Effector memory CD4-positive, alpha-beta T cell (primary cell): ENCODE measurements around the gene CHGA.

Experiments
- DNase-seq, 3 donors: peaks; one replicate each; pipeline ENCODE4 v3.0.0-alpha.2; 2020
- H3K27ac ChIP-seq: 2 replicates; pipeline ENCODE4 v1.7.0; 2013; ENCODE audit warnings: mild to moderate bottlenecking, low read length, moderate library complexity; ENCODE audit not compliant: insufficient read depth, poor library complexity, severe bottlenecking
- H3K27me3 ChIP-seq: replicated peaks from 2 replicates; pipeline ENCODE4 v1.7.0; 2013; ENCODE audit warnings: mild to moderate bottlenecking, low read length; ENCODE audit not compliant: insufficient read depth, control insufficient read depth, poor library complexity, severe bottlenecking
- H3K36me3 ChIP-seq: 2 replicates; pipeline ENCODE4 v1.7.0; 2013; ENCODE audit warnings: mild to moderate bottlenecking, low read length, moderate library complexity; ENCODE audit not compliant: control insufficient read depth, insufficient read depth
- H3K4me1 ChIP-seq: 2 replicates; pipeline ENCODE4 v1.7.0; 2013; ENCODE audit warnings: low read length, mild to moderate bottlenecking; ENCODE audit not compliant: control insufficient read depth, insufficient read depth, poor library complexity, severe bottlenecking
- H3K4me3 ChIP-seq: 2 replicates; pipeline ENCODE4 v1.7.0; 2013; ENCODE audit warnings: low read length, low read depth, mild to moderate bottlenecking; ENCODE audit not compliant: insufficient read depth, poor library complexity, severe bottlenecking
- H3K9me3 ChIP-seq: 2 replicates; pipeline ENCODE4 v1.7.0; 2013; ENCODE audit warnings: mild to moderate bottlenecking, low read length, moderate library complexity; ENCODE audit not compliant: control insufficient read depth

Gene CHGA

GRCh38 chr14:92922155-92922735 lies 705 bp upstream of the CHGA start:
- Histone ChIP-seq H3K27me3 (peaks cover 7% of the 10 kb centered on the region), H3K4me3 (no peak overlapping the region), H3K27ac (no peak overlapping the region), H3K4me1 (no peaks in the 10 kb centered on the region), H3K9me3 (no peaks in the 10 kb centered on the region), H3K36me3 (no peaks in the 10 kb centered on the region)
- DNase-seq: no peak

DNA sequence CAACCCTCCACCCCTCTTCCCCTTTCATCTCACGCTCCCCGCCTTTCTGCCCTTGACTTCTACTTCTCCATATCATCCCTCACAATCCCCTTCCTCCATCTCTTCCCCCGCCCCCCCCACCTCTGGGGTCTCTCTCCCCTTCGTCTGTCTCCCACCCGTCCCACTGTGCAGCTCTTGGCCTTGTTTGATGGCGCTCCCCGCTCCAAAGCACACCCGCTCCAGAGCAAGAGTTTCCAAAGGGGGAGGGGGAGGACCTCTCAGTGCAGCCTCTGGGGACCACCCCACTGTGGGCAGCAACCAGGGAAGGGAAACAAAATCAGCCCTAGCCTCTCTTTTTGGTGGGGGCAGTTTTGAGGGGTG lies 774 bp downstream of the CHGA start:
- H3K36me3 ChIP-seq: no peaks in the 10 kb centered on the region
- H3K27me3 ChIP-seq: peaks cover 7% of the 10 kb centered on the region
- no peaks in the 10 kb centered on the region for H3K4me1 ChIP-seq
- no peaks in the 10 kb centered on the region for H3K9me3 ChIP-seq
- no peak overlapping the region for H3K27ac ChIP-seq
- H3K4me3 ChIP-seq: no peak overlapping the region
- no peak for DNase-seq

DNA sequence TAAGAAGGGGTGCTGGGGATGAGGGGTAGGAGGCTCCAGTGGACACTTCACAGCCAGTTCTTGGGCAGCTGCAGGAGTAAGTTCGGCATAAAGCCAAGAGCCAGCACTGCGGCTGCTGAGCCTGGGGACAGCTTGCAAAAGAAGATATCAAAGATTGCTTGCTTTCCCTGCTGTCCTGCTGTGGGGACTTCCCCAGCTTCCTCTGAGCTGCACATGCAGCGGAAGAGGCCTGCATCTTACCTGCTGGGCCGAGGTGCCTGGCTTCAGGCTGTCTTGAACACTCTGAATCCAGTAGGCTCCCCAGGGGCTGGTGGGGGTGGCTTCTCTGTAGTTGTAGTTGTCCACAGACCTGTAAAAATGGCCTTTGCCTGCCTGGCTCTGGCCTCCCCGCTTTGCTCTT lies 1.3 kb downstream of the CHGA start:
- peaks cover 7% of the 10 kb centered on the region for H3K27me3 ChIP-seq
- no peak overlapping the region for H3K27ac ChIP-seq
- no peak for DNase-seq

DNA sequence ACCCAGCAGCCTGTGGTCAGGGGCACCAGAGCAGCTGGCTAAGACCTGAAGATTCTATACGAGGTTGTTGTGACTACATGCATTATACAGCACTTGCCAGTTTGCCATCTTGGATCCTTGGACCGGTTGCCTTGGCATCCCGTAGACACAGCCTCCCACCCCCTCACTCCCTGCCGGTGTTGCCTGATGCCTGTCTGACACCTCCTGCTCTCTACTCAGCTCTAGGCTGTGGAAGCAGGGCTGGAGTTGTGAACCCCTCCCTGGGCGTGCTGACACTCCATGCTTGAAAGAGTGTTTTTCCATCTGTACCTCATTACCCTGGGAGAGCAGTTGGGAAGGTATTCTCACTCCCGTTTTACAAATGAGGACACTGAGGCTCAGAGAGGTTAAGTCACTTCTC lies 2.5 kb downstream of the CHGA start:
- DNase-seq: no peak
- peaks cover 7% of the 10 kb centered on the region for H3K27me3 ChIP-seq
- H3K4me1 ChIP-seq: no peaks in the 10 kb centered on the region
- no peaks in the 10 kb centered on the region for H3K9me3 ChIP-seq
- no peak overlapping the region for H3K4me3 ChIP-seq
- no peak overlapping the region for H3K27ac ChIP-seq
- no peaks in the 10 kb centered on the region for H3K36me3 ChIP-seq

More for the DNA sequence above, 1.3 kb downstream of the CHGA start:
- Histone ChIP-seq H3K9me3 (no peaks in the 10 kb centered on the region), H3K36me3 (no peaks in the 10 kb centered on the region), H3K4me3 (no peak overlapping the region), H3K4me1 (no peaks in the 10 kb centered on the region)

DNA sequence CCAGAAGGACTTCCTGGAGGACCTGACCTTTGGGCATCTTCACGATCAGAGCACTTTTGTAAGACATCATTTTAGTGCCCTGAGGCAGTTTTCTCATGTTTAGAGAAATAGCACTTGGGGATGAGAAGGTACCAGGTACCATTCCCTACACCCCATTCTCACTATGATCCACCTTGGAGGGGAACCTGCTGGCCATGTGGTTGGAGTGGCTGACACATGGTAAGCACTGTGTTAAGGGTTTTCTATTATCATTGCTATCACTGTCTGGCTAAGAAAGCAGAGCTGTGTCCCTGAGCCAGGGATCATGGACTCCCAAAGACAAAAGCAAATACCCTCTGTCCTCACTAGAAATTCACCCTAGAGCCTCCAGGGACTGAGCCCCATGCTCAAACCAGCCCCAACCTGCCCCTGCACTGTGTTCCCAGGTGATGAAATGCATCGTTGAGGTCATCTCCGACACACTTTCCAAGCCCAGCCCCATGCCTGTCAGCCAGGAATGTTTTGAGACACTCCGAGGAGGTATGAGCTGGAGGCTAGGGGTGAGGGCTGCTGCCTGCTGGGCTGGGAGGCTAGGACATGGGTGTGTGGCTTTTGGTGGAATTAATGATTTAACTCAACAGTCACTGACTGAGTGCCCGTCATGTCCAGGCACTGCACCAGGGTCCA lies 3.4 kb downstream of the CHGA start:
- Histone ChIP-seq H3K9me3 (no peaks in the 10 kb centered on the region), H3K4me1 (no peaks in the 10 kb centered on the region), H3K36me3 (no peaks in the 10 kb centered on the region), H3K4me3 (no peak overlapping the region), H3K27me3 (peaks cover 7% of the 10 kb centered on the region), H3K27ac (no peak overlapping the region)
- no peak for DNase-seq

- Histone ChIP-seq H3K36me3 (no peaks in the 10 kb centered on the region), H3K27ac (no peak overlapping the region), H3K4me3 (no peak overlapping the region), H3K4me1 (no peaks in the 10 kb centered on the region), H3K27me3 (peaks cover 7% of the 10 kb centered on the region), H3K9me3 (no peaks in the 10 kb centered on the region)
- no peak for DNase-seq
Measured at GRCh38 chr14:92926931-92927330, 4.0 kb downstream of the CHGA start.

DNA sequence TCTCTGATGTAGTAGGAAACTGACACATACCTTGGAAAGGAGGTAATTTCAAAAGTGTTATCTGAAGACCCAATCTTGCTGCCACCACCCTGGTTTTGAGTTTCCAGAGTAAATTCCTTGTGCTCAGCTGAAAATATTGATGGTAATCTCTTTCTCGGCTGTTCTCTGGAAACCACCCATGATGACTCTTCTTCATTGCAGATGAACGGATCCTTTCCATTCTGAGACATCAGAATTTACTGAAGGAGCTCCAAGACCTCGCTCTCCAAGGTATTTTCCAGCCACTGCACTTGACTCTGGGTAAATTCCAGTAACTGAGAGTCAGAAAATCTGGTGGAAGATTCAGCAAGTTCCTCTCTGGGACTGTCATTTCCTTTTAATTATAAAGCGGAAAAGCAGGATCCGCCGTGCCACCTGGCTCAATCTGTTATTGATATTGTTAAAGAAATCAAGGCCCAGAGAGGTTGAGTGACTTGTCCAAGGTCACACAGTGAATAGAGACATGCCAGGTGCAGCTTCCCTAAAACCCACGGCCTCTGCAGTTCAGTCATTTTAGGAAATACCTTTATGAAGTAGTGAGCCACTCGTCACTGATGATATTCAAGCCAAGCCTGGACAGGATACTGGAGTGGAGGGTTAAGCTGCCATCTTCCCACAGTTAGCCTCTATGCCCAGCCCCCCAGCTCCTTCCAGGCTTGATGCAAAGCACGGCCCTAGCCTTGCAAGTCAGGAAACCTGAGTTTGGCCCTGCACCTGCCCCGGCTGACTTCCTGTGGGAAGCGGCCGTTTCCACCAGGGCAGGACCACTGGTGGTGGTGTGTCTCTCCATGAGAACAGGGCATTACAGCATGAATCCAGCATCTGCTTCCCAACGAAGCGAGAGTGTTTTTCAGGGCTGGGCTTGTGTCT lies 4.7 kb downstream of the CHGA start:
- no peaks in the 10 kb centered on the region for H3K36me3 ChIP-seq
- H3K4me3 ChIP-seq: no peak overlapping the region
- H3K9me3 ChIP-seq: no peaks in the 10 kb centered on the region
- H3K27ac ChIP-seq: no peak overlapping the region
- peaks cover 7% of the 10 kb centered on the region for H3K27me3 ChIP-seq
- no peak for DNase-seq
- no peaks in the 10 kb centered on the region for H3K4me1 ChIP-seq

DNA sequence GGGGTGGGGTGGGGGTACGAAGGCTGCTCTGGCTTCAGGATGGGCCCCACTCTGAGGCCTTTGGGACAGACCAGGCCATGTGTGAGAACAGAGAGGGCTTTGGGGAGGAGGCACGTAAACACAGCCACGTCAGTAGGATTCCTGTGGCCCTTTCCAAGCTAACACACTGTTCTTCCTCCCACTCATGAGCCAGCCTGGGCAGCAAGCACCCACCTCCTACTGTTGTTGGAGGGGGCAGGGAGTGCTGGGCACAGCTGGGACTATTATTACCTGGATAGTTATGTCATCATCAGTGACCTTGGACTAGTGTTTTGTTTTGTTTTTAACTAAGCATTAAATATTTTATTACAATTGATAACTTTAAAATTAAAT lies 5.3 kb downstream of the CHGA start:
- Histone ChIP-seq H3K27me3 (peaks cover 5% of the 10 kb centered on the region), H3K4me3 (no peak overlapping the region), H3K27ac (no peak overlapping the region), H3K4me1 (no peaks in the 10 kb centered on the region), H3K9me3 (no peaks in the 10 kb centered on the region), H3K36me3 (no peaks in the 10 kb centered on the region)
- no peak for DNase-seq

DNA sequence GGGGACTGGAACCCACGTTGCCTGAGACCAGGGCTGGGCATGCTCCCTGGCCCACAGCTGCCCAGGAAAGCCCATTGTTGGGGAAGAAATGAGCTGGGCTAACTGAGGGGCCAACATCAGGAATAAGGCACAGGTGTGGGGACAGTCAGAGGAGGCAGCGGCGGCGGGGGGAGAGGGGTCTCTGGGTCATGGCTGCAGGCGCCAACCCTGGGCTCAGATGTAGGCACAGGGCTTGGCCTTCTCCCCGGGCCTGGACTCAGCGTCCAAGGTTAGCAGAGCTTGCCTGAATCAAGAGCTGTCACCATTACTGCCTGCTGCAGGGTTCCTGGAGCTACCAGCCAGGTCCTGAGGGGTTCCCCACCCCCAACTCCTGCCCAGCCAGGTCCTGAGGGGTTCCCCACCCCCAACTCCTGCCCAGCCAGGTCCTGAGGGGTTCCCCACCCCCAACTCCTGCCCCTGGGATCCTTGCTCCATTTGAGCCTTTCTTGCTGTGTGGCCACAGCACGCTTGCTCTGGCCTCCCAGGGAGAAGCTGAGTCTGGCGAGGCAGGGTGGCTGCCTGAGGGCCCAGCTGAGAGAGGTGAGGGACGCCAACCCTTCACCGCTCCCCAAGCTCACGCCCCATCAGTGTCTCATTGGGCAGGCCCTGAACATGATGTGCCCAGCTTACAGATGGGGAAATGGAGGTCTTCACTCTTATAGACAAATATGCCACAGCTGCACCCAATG lies 6.2 kb downstream of the CHGA start:
- Histone ChIP-seq H3K27me3 (no peaks in the 10 kb centered on the region), H3K4me3 (no peak overlapping the region), H3K9me3 (no peaks in the 10 kb centered on the region), H3K4me1 (no peaks in the 10 kb centered on the region), H3K27ac (no peak overlapping the region), H3K36me3 (no peaks in the 10 kb centered on the region)
- DNase-seq: no peak
